Measurements from ENCODE around the gene RGS8. TPM values are rescaled to one million over a fixed set of nuclear protein-coding genes. Genes with fewer than 3 reads are reported as not detected.

The RGS8 gene
- total RNA-seq, 1 experiment from 2014 or later, result 0.66 TPM

DNA sequence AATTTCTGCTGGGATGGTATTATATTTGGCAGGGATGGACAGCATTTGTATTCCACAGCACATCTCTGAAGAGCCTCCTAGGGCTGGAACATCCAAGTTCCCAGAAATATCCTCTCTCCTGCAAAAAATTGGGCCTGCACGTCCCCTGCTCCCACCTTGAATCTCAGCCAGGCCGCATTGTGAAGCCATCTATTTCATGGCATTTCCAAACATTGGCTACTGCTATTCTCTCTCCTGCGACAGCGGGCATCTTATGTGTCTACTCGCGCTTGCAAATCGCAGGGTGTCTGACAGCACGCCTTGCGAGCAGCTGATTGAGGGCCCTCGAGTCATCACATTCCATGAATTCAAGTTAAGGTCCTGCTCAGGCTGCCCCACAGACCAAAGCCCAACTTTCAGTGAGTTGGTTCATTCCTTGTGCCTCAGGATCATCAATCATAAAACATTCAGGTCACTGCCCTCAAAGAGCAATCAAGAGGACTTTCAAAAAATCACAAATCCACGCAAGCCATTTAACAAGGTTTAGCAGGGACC, 15.8 kb downstream of the RGS8 start:
- CTCF ChIA-PET, result interaction anchor here (5.1 kb wide), 1 partner anchor 115 kb away, joined by 32 read pairs; no protein-coding TSS in a partner anchor
- Mint-ChIP-seq H3K9me3 (no peaks in the 10 kb centered on the region), H3K36me3 (no peaks in the 10 kb centered on the region), H3K27ac (no peak overlapping the region), H3K27me3 (ENCODE audit: low read depth) (peaks cover 23% of the 10 kb centered on the region), H3K4me3 (no peak overlapping the region), H3K4me1 (peaks cover 71% of the 10 kb centered on the region)
- POLR2A ChIA-PET, result no interaction called here
- DNase-seq (ENCODE audit: low spot score) (no peak), ATAC-seq (no peak)
- no peak for TF ChIP-seq GRHL2 (CRISPR knock-in tag; IDR thresholded peaks at IDR 0.05; ENCODE audit: insufficient replicate concordance, severe bottlenecking)
- no peak for TF ChIP-seq CREB1 (CRISPR knock-in tag; IDR thresholded peaks at IDR 0.05)
- TF ChIP-seq, protein P1, sequence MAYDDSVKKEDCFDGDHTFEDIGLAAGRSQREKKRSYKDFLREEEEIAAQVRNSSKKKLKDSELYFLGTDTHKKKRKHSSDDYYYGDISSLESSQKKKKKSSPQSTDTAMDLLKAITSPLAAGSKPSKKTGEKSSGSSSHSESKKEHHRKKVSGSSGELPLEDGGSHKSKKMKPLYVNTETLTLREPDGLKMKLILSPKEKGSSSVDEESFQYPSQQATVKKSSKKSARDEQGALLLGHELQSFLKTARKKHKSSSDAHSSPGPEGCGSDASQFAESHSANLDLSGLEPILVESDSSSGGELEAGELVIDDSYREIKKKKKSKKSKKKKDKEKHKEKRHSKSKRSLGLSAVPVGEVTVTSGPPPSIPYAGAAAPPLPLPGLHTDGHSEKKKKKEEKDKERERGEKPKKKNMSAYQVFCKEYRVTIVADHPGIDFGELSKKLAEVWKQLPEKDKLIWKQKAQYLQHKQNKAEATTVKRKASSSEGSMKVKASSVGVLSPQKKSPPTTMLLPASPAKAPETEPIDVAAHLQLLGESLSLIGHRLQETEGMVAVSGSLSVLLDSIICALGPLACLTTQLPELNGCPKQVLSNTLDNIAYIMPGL (CRISPR knock-in tag; IDR thresholded peaks at IDR 0.05), result no peak
- TF ChIP-seq, protein P2, sequence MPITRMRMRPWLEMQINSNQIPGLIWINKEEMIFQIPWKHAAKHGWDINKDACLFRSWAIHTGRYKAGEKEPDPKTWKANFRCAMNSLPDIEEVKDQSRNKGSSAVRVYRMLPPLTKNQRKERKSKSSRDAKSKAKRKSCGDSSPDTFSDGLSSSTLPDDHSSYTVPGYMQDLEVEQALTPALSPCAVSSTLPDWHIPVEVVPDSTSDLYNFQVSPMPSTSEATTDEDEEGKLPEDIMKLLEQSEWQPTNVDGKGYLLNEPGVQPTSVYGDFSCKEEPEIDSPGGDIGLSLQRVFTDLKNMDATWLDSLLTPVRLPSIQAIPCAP (CRISPR knock-in tag; IDR thresholded peaks at IDR 0.05), result no peak
- TF ChIP-seq ZNF317 (CRISPR knock-in tag; IDR thresholded peaks at IDR 0.05; ENCODE audit: borderline replicate concordance, low read depth), result no peak
- TF ChIP-seq, protein P3, sequence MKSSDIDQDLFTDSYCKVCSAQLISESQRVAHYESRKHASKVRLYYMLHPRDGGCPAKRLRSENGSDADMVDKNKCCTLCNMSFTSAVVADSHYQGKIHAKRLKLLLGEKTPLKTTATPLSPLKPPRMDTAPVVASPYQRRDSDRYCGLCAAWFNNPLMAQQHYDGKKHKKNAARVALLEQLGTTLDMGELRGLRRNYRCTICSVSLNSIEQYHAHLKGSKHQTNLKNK (CRISPR knock-in tag; IDR thresholded peaks at IDR 0.05), result no peak
- TF ChIP-seq, protein P4, sequence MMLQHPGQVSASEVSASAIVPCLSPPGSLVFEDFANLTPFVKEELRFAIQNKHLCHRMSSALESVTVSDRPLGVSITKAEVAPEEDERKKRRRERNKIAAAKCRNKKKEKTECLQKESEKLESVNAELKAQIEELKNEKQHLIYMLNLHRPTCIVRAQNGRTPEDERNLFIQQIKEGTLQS (CRISPR knock-in tag; conservative IDR thresholded peaks at IDR 0.05), result no peak
- no peak for TF ChIP-seq MYBL2 (CRISPR knock-in tag; IDR thresholded peaks at IDR 0.05)

DNA sequence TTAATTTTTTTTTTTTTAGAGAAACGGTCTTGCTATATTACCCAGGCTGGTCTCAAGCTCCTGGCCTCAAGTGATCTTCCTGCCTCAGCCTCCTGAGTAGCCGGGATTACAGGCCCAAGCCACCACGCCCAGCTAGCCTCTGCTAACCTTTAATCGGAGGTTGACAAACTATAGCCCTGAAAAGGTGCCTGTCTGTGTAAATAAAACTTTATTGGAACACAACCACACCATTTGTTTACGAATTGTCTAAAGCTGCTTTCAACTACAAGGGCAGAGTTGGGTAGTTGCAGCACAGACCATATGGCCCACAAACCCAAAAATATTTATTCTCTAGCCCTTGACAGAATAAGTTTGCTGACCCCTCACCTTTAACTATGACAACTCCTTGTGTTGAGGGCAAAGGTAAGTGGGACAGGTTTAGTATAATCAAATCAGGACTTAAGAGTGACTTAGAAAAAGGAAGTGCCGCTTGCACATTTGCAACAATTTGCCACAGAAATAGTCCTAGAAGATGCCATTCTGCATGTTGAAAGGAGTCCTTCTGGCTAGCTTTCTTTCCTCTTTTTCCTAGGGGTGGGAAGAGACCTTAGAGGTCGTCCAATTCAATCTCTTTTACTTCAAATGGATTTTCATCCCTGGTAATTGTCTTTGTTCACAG, 16.4 kb downstream of the RGS8 start:
- ChIA-PET POLR2A (interaction anchor here (1.9 kb wide), 1 partner anchor 51 kb away, joined by 5 read pairs; no protein-coding TSS in a partner anchor), CTCF (interaction anchor here (1.0 to 5.1 kb wide), 3 partner anchors 56 to 183 kb away, joined by 4 to 32 read pairs (median 5); no protein-coding TSS in a partner anchor)
- ATAC-seq (no peak), DNase-seq (ENCODE audit: low spot score) (no peak)
- H3K4me3 Mint-ChIP-seq, result no peak overlapping the region
- no peak overlapping the region for H3K27ac Mint-ChIP-seq
- no peaks in the 10 kb centered on the region for H3K36me3 Mint-ChIP-seq
- peaks cover 23% of the 10 kb centered on the region for H3K27me3 Mint-ChIP-seq (ENCODE audit: low read depth)
- TF ChIP-seq NFE2L1 (CRISPR knock-in tag; IDR thresholded peaks at IDR 0.05), result no peak
- TF ChIP-seq, protein P5, sequence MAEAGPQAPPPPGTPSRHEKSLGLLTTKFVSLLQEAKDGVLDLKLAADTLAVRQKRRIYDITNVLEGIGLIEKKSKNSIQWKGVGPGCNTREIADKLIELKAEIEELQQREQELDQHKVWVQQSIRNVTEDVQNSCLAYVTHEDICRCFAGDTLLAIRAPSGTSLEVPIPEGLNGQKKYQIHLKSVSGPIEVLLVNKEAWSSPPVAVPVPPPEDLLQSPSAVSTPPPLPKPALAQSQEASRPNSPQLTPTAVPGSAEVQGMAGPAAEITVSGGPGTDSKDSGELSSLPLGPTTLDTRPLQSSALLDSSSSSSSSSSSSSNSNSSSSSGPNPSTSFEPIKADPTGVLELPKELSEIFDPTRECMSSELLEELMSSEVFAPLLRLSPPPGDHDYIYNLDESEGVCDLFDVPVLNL (CRISPR knock-in tag; IDR thresholded peaks at IDR 0.05; ENCODE audit: borderline replicate concordance, low read depth), result no peak
- no peak for TF ChIP-seq PRRX2 (CRISPR knock-in tag; IDR thresholded peaks at IDR 0.05)
- TF ChIP-seq NR2C2 (CRISPR knock-in tag; IDR thresholded peaks at IDR 0.05), result no peak
- TF ChIP-seq IRF2 (CRISPR knock-in tag; IDR thresholded peaks at IDR 0.05; ENCODE audit: borderline replicate concordance, low read depth), result no peak
- TF ChIP-seq, protein P6, sequence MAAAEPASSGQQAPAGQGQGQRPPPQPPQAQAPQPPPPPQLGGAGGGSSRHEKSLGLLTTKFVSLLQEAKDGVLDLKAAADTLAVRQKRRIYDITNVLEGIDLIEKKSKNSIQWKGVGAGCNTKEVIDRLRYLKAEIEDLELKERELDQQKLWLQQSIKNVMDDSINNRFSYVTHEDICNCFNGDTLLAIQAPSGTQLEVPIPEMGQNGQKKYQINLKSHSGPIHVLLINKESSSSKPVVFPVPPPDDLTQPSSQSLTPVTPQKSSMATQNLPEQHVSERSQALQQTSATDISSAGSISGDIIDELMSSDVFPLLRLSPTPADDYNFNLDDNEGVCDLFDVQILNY (CRISPR knock-in tag; IDR thresholded peaks at IDR 0.05), result no peak
- TF ChIP-seq, protein P7, sequence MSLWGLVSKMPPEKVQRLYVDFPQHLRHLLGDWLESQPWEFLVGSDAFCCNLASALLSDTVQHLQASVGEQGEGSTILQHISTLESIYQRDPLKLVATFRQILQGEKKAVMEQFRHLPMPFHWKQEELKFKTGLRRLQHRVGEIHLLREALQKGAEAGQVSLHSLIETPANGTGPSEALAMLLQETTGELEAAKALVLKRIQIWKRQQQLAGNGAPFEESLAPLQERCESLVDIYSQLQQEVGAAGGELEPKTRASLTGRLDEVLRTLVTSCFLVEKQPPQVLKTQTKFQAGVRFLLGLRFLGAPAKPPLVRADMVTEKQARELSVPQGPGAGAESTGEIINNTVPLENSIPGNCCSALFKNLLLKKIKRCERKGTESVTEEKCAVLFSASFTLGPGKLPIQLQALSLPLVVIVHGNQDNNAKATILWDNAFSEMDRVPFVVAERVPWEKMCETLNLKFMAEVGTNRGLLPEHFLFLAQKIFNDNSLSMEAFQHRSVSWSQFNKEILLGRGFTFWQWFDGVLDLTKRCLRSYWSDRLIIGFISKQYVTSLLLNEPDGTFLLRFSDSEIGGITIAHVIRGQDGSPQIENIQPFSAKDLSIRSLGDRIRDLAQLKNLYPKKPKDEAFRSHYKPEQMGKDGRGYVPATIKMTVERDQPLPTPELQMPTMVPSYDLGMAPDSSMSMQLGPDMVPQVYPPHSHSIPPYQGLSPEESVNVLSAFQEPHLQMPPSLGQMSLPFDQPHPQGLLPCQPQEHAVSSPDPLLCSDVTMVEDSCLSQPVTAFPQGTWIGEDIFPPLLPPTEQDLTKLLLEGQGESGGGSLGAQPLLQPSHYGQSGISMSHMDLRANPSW (CRISPR knock-in tag; conservative IDR thresholded peaks at IDR 0.05; ENCODE audit: low read depth), result no peak
- no peaks in the 10 kb centered on the region for H3K9me3 Mint-ChIP-seq
- H3K4me1 Mint-ChIP-seq, result peaks cover 73% of the 10 kb centered on the region

Data from WTC11 (cell line).